Anterior cingulate cortex (tissue), 58 donors: ENCODE measurements around the gene KCTD13.

Experiments used
- DNase-seq, 58 donors: peaks; one replicate each; lab custom pipeline; 2025; lab: John Stamatoyannopoulos, UW

KCTD13 gene

GRCh38 chr16:29858149-29858849 lies 67.7 kb downstream of the KCTD13 start:
- no peak for DNase-seq

- peak in 5 of 58 donors; percentile 16 to 30 (median 17) for DNase-seq
These were observed 68.8 kb downstream of the KCTD13 start for GRCh38 chr16:29857133-29857760.
